Thyroid gland (tissue), 4 donors: ENCODE results near the gene ZBED4.

ENCODE experiments used
- CTCF ChIP-seq, 6 experiments: fragments of 200-600 bp in 3 of 6; fragments of 450-650 bp in 3 of 6; sonication (generic) in 3 of 6; IDR thresholded peaks; one replicate each; pipeline ENCODE4 v1.5.1; 2016 to 2019; ENCODE audit warnings: antibody characterized with exemption in 6 of 6, mild to moderate bottlenecking in 2 of 6, inconsistent platforms in 1 of 6, moderate library complexity in 1 of 6
- POLR2A ChIP-seq, 2 donors: fragments of 450-650 bp; IDR thresholded peaks; one replicate each; pipeline ENCODE4 v1.6.1; 2017; ENCODE audit warnings: antibody characterized with exemption in 2 of 2, mild to moderate bottlenecking in 2 of 2, moderate library complexity in 1 of 2

DNA sequence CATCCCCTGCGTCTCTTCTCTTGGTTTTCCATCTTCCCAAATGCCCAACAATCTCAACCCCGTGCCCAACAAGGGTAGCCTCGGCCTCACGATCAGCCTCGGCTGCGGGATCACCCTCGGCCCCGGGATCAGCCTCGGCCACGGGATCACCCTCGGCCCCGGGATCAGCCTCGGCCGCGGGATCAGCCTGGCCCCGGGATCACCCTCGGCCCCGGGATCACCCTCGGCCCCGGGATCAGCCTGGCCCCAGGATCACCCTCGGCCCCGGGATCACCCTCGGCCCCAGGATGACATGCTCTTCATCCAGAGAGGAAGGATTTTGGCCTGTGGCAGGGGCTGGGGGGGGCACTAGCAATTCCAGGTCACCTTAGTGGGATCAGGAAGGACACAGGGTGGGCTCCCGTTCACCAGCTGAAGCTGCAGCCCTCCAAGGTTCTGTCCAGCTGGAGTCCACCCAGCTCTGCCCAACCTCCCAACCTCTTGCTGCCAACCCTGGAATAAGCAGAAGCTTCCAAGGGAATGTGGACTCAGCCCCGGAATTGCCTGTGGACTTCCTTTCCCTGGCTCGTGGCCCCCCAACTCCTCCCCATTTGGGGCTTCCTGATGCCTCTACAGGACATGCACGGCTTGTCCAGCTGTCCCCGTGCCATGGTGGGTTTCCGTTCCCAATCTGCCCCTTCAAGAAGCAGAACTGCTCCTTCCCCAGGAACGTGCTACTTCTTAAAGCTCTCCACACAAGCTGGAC lies 58.4 kb downstream of the ZBED4 start:
- TF ChIP-seq CTCF (IDR thresholded peaks at IDR 0.05): no peak
- TF ChIP-seq POLR2A (IDR thresholded peaks at IDR 0.05): no peak
